Hematopoietic multipotent progenitor cell (in vitro differentiated cells): ENCODE data around the gene PTPRM. TPM values are rescaled to one million over a fixed set of nuclear protein-coding genes. Genes with fewer than 3 reads are reported as not detected.

Source experiments
- DNase-seq, 3 donors: peaks; one replicate each; pipeline ENCODE4 v3.0.0-alpha.2; 2011 to 2015; ENCODE audit warnings: low read depth in 2 of 3, low spot score in 2 of 3
- total RNA-seq: library from RNA; depleted of rRNA; stranded (reverse); fragments of >200 nt; gene quantifications from one replicate; pipeline ENCODE4 v1.2.3, GENCODE V29; 2012

Gene PTPRM
- total RNA-seq, 1 donor, result 18.0 TPM

GRCh38 chr18:8194431-8194830, 627.3 kb downstream of the PTPRM start:
- DNase-seq, result no peak

- no peak for DNase-seq
Measured at GRCh38 chr18:8196238-8196637, 629.1 kb downstream of the PTPRM start.

GRCh38 chr18:8197499-8197898, 630.4 kb downstream of the PTPRM start:
- DNase-seq, result no peak

DNA sequence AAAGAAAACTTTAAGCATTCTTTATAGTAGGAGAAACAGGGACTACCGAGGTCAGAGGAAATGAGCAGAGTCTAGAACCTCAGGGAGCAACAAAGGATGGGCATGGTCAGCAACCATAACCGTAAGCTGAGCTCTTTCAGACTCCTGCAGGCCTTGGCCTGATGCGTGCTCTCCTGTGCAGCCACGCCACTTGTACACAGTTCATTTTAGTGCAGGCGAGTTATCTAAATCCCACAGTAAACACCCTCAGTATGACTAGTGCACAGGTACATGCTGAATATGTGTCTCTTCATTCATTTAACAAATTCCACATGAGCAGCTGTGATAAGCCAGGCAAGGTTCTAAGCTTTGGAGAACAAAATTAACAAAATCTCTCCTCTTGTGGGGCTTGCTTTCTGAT, 640.9 kb downstream of the PTPRM start:
- no peak for DNase-seq

- DNase-seq, result no peak
Measured at GRCh38 chr18:8208716-8209115, 641.6 kb downstream of the PTPRM start.

- DNase-seq, result no peak
Measured at GRCh38 chr18:8212896-8213780, 646.0 kb downstream of the PTPRM start.

DNA sequence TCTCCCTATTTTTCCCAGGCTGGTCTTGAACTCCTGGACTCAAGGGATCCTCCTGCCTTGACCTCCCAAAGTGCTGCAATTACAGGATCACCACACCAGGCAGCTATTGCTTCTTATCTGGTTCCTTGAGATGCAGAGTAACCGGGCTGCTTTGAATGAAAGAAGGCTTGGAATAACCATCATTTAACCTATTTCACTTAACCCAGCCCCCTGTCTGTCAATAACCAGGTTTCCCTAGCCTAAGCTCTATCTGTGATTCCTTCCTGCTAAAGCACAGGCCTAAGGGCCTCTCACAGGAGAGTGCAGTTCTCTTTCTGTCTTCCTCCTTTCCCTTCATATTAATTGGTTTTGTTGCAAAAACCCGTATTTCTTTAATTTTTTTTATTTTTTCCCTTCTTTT, 648.6 kb downstream of the PTPRM start:
- no peak for DNase-seq

DNA sequence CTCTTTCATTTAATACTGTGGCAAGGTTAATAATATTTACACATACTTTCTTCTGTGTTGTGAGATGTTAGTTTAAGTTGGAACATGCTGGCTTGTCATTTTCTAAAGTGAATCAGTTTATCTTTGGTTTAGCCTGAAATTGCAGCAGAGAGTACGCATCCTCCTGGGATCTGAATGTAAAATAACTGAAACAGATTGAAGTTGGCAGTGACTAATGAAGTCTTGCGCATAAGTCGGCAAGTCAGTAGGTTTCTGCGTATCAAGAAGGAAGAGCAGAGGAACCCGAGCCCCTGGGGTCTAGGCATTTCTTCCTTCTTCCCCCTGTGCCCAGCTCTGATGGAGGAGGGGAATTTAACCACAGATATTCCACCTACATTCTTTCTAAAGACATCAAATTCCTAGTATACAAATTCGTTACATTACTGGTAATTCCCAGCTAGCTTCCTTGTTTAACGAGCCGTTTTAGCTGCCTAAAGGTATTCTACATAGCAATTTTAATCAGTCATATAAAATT, 650.0 kb downstream of the PTPRM start:
- DNase-seq, result no peak

DNA sequence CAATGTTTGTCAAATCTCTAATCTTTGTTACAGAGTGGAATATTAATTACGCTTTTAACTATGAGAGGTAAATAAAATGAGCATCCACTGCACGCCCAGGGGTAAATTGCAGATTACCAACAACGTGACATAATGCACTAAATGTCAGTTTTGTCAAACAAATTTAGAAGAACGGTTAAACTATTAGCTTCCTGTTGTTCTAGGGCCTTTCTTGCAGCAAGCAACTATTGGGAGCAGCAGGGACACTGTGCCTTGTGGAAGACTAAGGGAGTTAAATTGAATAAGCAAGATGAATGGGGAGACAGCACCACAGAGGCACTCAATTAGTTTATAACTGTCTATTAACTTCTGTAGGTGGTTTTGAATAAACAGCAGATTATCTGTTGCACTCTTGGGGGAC, 651.1 kb downstream of the PTPRM start:
- no peak for DNase-seq

- DNase-seq, result no peak
Measured at GRCh38 chr18:8221452-8221851, 654.3 kb downstream of the PTPRM start.

- no peak for DNase-seq
Measured at GRCh38 chr18:8224576-8224975, 657.5 kb downstream of the PTPRM start.

DNA sequence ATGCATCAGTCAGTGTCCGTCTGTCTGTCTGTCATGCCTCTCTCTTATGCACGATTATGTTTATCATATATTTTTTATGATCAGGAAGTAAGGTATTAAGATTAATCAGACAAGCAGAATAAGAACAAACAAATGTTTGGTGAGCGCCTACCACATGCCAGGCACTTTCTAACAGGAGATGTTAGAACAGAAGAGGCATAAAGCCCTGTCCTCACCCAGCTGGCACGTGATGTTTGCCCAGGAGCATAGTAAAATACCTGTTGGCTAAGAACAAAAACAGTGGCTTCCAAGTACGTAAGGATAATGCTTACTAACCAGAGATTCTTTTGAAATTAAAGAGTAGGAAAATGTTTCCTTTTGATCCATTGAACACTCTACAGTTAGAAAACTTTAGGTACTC, 661.9 kb downstream of the PTPRM start:
- no peak for DNase-seq

- DNase-seq, result no peak
Measured at GRCh38 chr18:8229787-8230186, 662.7 kb downstream of the PTPRM start.

DNA sequence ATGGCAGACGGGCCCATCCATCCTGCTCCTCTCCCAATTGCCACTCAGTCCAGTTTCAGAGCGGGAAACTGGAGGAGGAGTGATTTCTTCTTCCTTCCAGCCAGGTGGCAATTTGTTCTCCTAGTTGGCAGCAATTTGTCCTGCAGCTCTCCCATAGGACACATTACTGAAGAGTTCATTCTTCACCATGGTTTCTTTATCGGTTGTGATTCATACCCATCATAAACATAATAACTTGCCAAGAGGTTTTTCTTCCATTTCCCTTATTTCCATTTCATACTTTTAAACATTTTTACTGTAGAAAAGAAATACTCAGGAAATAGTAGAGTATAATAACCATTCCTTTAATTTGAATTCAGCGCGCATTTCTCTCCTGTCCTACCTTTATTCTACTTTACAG, 664.2 kb downstream of the PTPRM start:
- DNase-seq, result no peak

DNA sequence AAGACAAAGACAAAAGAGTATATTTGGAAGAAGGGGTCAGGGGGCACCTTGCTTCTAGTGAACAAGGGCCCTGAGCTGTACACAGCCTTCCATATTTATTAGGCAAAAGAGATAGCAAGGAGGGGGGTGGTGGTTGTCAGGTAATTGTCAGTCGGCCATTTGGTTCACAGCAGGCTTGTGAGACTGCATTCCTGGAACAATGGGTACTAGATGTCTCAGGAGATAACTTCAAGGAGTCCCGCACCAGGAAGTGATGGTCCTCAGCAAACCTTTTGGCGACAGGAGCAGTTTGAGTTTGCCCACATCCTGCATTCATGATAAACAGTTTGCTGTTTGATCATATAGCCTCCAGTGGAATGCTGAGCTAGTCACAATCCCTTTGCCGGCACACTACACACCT, 665.7 kb downstream of the PTPRM start:
- no peak for DNase-seq

DNA sequence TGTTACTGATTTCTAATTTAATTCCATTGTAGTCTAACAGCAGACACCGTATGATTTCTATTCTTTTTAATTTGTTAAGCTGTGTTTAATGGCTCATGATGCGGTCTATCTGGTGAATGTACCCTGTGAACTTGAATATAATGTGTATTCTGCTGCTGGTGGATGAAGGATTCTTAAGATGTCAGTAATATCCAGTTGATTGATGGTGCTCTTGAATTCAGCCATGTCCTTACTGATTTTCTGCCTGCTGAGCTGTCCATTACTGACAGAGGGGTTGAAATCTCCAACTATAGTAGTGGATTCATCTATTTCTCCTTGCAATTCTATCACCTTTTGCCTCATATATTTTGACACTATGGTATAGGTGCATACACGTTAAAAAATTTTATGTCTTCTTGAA, 668.8 kb downstream of the PTPRM start:
- no peak for DNase-seq

- DNase-seq, result no peak
Measured at GRCh38 chr18:8238507-8238906, 671.4 kb downstream of the PTPRM start.

- no peak for DNase-seq
Measured at GRCh38 chr18:8241731-8242130, 674.6 kb downstream of the PTPRM start.

GRCh38 chr18:8242151-8242696, 675.1 kb downstream of the PTPRM start:
- DNase-seq, result no peak

GRCh38 chr18:8247700-8248099, 680.6 kb downstream of the PTPRM start:
- no peak for DNase-seq

GRCh38 chr18:8248576-8248975, 681.5 kb downstream of the PTPRM start:
- DNase-seq, result no peak

GRCh38 chr18:8249811-8250210, 682.7 kb downstream of the PTPRM start:
- no peak for DNase-seq
